GM19395 (cell line): Measurements from ENCODE around the gene CDC42EP5.
"Not testable (repeated sequence)": the region's sequence is repeated elsewhere in the genome, so short reads cannot be mapped to it uniquely, and the experiment has no call there.

Experiments
- ATAC-seq: cut with Tn5 transposase; IDR thresholded peaks from one replicate; pipeline ENCODE4 v1.9.1; 2021; ENCODE audit warnings: mild to moderate bottlenecking, moderate library complexity; ENCODE audit not compliant: unreplicated experiment

CDC42EP5 gene

DNA sequence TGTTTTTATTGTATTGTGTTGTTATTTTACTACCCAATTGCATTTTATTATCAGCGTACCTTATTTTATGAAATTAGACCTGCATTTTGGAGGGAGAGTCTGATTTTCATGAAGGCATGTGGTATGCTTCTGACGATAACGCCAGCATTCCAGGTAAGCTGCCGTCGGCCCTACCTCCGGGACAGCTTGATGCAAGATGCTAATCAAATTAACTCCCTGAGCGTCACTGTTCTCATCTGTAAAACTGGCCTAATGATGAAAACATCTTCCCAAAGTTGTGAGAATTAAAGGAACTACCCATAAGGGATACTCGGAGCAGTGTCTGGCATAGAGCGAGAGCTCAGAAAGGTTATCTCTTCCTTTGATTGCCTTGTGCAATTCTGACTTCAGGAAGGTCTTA lies 16.7 kb upstream of the CDC42EP5 start:
- ATAC-seq = no peak

DNA sequence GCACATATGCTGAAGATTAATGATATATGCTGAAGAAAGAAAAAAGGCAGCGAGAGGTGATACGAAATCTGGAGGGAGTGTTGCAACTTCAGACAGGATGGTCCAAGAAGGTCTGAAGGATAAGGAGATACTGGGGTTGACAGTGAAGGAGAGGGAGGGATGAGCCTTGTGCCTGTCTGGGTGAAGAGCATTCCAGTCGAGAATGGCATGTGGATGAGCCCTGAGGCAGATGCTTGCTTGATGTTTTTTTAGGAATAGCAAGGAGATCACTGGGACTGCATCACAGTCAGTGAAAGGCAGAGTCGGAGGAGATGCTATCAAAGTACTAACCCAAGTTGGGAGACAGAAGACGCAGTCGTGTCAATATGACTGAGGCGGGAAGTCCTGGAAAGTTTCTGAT lies 16.2 kb upstream of the CDC42EP5 start:
- no peak for ATAC-seq

DNA sequence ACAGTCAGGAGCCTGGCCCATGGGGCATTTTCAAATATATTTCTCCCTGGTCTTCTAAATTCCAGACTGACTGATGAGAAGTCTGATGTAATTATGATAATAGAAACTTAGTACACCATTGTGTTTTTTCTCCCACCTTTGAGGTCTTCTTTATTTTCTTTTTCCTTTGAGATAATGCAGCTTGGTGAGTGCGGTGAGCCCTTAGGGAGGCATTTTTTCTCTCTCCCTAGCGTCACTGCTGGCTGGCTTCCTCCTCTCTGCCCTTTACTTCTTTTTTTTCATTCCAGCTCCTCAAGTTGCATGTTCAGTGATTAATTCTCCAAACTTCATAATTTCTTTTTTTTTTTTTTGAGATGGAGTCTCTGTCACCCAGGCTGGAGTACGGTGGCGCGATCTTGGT lies 12.8 kb upstream of the CDC42EP5 start:
- ATAC-seq = no peak

DNA sequence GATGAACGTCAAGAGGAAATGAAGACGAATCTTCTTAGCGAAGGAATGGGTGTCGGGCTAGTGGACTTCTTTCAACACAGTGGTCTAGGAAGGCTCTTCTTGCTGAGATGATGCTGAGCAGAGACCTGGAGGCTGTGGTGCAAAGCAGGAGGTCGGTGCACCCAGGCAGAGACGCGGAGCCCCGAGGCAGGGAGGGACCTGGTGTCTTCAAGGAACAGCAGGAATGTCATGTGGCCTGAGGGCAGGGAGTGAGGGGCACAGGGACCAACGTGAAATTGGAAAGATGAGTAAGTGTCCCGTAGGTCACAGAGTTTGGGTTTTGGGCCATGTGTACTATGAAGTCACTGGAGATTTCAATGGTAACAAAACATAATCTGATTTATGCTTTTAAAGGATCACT lies 11.4 kb upstream of the CDC42EP5 start:
- no peak for ATAC-seq

DNA sequence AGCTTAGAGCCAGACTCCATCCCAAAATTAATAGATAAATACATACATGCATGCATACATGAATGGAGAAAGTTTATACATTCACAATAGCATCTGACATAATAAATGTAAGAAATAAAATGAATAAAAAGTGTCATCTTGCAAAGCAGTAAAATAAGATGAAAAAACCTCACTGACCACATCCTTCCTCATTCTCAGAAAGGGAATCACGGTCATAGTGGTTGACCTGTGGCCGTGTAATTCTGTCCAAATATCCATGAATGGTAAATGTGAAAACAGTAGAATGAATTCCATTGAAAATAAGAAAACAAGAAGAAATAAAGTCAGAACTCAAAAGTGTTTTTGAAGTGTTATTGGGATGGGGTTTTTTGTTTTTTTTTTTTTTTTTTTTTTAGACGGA lies 9.8 kb upstream of the CDC42EP5 start:
- ATAC-seq = no peak

DNA sequence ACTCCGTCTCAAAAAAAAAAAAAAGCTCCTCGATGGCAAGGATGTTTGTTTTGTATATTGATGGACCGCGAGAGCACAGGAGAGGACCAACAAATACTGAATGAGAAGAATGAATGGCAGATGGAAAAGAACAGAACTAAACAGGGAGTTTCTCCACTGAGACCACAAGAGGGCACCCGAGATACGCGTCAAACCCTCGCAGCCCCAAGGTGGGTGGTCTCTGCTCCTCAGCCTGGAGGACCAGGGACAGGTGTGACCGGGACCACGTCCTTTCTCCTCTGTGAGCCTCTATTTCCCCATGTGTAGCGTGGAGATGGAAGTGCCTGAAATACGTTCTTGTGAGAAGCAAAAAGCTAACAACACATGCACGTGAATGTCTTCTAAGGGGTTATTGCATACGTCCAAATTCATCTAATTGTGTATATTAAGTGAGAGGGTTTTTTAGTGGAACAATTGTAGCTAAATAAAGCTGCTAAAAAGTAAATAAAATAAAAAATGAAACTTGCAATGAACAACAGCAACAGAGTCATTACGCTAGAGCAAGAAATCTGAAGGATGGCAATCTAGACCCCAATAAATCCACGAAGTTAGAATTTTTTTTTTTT lies 8.3 kb upstream of the CDC42EP5 start:
- ATAC-seq = no peak

DNA sequence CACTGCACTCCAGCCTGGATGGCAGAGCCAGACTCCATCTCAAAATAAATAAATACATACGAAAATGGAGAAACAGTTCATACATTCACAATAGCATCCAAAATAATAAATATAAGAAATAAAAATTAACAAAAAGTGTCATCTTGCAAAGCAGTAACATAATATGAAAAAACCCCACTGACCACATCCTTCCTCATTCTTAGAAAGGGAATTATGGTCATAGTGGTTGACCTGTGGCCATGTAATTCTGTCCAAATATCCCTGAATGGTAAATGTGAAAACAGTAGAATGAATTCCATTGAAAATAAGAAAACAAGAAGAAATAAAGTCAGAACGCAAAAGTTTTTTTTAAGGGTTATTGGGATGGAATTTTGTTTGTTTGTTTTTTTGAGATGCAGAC lies 7.0 kb upstream of the CDC42EP5 start:
- ATAC-seq = no peak

DNA sequence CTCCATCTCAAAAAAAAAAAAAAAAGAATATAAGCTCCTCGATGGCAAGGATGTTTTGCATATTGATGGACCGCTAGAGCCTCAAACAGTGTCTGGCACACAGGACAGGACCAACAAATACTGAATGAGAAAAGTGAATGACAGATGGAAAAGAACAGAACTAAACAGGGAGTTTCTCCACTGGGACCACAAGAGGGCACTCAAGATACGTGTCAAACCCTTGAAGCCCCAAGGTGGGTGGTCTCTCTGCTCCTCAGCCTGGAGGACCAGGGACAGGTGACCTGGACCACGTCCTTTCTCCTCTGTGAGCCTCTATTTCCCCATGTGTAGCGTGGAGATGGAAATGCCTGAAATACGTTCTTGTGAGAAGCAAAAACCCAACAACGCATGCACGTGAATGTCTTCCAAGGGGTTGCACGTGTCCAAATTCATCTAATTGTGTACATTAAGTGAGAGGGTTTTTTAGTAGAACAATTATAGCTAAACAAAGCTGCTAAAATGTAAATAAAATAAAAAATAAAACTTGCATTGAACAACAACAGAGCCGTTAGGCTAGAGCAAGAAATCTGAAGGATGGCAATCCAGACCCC lies 5.7 kb upstream of the CDC42EP5 start:
- ATAC-seq = no peak

DNA sequence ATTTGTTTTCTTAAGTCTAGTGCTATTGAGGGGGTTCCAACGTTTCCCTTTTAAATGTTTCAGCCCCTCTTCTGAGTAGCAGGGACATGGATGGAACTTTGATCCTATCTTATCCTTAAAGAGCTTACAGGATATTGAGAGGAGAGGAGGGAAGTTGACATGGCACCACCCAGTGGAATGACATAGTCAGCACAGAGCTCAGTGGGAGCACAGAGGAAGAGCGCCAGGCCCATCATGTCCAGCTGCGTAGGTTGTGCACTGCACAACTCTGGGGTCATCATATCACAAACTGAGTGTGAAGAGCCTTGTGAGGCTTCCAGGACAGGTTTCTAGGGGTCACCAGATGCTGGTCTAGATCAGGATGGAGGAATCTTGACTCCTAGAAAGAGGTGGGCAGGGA lies 4.6 kb upstream of the CDC42EP5 start:
- no peak for ATAC-seq

DNA sequence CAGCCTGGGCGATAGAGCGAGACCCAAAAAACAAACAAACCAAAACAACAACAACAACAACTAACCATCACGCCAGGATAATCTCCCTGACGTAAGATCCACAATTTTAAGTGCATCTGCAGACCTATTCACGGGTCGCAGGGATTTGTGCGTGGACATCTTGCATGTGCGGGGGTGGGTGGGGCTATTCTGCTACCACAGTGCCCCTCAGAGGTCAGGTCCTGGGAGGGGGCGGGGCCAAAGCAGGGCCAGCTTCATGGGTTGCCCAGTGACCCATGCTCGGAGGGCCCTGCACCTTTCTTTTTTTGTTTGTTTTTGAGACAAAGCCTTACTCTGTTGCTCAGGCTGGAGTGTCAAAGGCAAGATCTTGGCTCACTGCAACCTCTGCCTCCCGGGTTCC lies 2.6 kb upstream of the CDC42EP5 start:
- no peak for ATAC-seq

DNA sequence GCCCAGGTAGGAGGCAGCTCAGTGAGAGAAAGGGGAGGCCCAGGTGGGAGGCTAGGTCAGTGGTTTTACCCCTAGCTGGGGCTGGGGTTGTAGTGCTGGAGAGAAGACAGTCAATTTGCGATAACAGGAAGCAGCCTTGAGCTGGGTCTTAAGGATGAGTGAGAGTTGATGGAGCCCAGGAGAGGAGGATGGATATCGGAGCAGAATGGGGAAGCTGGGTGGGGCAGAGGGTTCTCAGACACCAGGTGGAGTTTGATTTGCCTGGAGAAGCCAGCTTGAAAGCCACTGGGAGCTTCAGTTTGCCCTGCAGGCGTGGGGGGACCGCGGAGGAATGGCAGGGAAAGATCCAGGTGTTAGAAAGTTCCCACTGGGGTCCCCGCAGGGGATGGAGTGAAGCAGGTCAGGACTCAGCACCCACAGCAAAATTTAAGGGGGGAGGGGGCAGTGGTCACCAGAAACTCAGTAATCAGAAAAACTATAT lies 836 bp upstream of the CDC42EP5 start:
- ATAC-seq = no peak

DNA sequence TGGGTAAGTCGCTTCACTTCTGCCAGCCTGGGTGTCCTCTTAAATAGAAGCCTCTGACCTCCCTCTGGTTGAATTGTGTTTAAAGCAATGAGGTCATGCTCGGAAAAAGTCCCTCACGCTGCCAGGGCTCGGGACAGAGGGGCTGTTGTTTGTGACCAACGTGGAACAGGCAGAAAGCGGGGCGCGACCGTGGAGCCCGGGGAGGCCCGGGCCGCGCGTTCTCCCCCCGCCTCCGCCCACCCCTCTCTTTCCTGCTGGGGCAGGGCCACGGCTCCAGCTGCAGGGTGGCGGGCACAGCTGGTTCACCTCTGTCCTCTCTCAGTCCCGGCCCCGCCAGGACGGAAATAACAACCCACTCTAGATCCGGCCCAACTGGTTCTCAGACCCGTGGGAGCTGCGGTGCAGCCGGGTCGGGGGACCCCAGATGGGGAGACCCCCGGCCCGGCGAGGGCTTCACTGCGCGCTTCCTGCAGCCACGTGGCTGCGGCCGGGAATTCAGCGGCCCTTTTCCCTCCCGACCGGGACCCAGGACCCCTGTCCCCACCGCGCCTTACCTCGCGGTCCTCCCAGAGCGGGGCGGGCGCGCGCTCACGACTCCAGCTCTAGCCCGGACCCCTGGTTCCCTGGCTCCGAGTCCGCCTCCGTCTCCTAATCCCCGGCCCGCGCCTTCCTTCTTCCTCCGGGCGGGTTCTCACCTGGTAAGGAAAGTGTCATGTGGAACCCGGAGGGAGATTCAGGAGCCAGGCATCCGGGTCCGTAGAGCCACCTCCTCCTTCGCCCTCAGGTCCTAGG lies 1.9 kb downstream of the CDC42EP5 start:
- no peak for ATAC-seq

DNA sequence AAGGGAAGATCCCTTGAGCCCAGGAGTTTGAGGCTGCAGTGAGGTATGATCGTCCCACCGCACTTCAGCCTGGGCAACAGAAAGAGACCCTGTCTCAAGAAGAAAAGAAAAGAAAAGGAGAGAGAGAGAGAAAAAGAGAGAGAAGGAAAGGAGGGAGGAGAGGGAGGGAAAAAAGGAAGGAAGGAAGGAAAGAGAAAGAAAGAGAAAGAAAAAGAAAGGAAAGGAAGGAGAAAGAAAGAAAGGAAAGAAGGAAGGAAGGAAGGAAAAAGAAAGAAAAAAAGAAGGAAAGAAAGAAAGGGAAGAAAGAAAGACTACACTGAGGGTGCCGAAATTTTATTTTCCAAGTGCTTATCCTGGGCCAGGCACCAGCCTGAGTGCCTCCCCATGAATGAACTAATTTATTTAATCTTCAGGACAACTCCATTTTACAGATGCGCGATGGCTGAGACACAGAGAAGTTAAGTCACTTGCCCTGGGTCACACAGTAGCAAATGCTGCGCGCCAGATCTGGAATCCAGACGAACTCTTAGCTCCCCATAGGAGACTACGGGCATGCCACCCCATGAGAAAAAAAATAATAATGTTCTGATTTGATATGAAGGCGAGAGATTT lies 2.7 kb downstream of the CDC42EP5 start:
- ATAC-seq = no peak

DNA sequence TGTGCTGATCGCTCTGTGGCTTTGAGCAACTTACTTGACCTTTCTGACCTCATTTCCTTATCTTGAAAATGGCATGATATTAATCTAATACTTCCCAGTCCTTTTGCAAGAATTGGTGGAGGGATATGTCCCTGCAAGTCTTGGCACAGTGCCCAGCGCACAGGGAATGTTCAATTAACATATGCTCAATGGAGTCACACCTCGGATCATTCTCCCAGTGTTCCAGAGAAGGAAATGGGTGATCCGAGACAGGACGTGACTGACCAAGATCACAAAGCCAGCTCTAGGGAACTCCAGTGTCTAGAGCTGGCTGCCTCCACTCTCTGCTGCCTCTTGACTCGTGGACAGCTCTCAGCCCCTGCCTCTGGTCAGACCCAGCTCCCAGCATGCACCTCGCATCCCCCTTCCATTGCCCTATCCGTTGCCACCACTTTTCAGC lies 3.6 kb downstream of the CDC42EP5 start:
- no peak for ATAC-seq

DNA sequence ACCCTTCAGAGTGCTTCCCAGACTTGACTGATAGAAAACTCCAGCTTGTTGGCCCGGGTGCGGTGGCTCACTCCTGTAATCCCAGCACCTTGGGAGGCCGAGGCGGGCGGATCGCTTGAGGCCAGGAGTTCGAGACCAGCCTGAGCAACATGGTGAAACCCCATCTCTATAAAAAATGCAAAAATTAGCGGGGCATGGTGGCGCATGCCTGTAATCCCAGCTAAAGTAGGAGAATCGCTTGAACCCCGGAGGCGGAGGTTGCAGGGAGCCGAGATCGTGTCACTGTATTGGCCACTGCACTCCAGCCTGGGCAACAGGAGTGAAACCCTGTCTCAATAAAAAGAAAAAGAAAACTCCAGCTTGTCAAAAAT lies 7.0 kb downstream of the CDC42EP5 start:
- not testable (repeated sequence) for ATAC-seq

DNA sequence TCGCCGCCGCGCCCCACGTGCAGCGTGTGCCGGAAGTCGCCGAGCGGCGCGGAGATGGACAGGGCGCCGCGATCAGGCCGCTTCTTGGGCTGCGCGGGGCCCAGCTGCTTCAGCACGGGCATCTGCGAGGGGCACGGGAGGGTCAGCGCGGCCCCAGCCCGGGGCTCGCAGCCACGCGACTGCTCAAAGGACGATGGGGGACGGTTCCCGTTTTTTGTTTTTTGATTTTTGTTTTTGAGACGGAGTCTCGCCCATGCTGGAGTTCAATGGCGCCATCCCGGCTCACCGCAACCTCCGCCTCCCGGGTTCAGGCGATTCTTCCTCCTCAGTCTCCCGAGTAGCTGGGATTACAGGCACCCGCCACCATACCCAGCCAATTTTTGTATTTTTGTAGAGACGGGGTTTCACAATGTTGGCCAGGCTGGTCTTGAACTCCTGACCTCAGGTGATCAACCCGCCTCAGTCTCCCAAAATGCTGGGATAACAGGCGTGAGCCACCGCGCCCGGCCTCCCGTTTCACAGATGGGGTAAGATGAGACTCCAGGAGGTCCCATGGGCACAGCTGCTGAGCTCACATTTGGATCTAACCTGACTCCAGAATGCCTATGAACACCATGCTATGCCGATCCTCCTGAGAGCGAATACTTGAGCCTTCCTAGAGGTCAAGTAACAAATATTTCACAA lies 7.5 kb downstream of the CDC42EP5 start:
- ATAC-seq = no peak

DNA sequence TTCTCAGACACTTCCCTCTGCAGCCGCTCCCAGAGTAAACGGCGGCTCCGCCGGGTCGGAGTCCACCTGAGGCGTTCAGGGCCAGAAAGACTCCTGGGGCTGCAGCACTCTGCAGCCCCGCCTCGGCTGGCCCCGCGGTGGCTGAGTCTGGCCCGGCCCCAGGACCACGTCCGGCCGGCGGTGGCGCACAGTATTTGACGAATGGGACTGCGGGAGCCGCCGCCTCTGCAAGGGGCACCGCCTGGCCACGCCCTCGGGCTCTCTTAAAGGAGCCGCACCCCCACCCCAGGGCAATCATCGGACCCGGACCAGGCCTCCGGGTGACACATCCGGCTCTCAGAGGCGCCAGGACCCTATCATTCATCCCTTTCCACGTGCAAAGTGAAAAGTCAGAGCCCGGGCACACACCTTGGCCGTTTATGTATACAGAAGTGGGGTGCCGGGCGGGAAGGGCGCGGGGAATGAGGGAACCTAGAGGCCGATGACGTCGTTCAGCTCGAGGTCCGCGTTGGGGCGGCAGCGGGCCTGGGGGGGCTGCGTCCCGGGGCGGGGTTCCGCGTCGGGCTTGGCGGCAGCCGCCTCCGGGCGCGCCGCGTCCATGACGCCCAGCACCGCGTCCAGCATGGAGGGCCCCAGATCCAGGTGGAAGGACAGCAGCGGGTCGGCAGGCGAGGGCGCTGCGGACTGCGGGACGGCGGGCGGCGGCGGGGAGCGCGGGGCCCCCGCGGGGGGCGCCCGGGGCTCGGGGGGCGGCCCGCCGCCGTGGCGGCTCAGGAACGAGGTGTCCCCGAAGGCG lies 8.3 kb downstream of the CDC42EP5 start:
- ATAC-seq = peak; percentile 48

DNA sequence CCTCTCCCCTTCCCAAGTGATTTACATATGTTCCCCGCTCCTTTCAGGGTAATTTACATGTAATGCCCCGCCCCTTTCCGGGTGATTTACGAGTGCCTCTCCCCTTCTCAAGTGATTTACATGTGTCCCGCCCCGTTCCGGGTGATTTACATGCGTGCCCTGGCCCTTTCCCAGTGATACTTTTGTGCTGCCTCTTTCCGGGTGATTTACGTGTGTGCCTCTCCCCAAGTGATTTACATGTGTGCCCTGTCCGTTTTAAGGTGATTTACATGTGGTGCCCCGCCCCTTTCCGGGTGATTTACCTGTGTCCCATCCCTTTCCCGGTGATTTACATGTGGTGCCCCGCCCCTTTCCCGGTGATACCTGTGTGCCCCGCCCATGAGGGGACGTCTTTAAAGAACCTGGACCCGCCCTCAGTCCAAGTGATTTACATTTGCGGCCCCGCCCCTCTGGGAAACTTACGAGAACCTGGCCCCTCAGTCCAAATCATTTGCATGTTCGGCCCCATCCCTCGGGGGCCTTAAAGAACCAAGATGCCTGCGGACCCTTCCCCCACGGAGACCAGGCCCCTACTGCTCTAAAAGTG lies 9.0 kb downstream of the CDC42EP5 start:
- ATAC-seq = peak; percentile 58

DNA sequence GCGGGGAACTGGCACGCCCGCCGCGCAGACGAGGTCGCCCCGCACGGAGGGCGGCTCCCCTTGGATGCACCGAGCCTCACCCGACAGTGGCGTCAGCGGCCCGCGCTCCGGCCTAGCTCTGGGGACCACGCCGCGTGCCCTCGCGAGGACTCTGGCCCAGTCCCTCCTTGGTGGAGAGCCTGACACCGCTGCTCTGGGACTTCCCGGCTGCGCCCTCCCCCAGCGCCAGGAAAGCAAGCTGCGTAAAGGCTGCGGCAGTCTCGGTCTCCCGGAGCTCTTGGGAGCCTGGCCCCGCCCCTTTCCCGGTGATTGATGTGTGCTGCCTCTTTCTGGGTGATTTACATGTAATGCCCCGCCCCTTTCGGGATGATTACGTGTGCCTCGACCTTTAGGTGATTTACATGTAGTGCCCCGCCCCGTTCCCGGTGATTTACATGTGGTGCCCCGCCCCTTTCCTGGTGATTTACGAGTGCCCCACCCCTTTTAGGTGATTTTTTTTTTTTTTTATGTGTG lies 9.5 kb downstream of the CDC42EP5 start, which contains the start of gene LENG9:
LENG9 (minus strand) TSS at position 248 of the 513 bp plus-strand sequence. CDS start 252 bp downstream, outside the sequence.
- peak; percentile 61 for ATAC-seq
